Sigmoid colon (tissue), 7 donors: Measurements from ENCODE around the gene SERPINC1. TPM values are rescaled to one million over a fixed set of nuclear protein-coding genes. Genes with fewer than 3 reads are reported as not detected.
A peak's percentile ranks its signal among the peaks of the same experiment; 100 is the strongest.

ENCODE experiments used
- DNase-seq: peaks from one replicate; pipeline ENCODE4 v3.0.0-alpha.2; 2019
- H3K27ac ChIP-seq, 4 donors: fragments of 200-600 bp; sonication (generic); one replicate each; pipeline ENCODE4 v1.5.1; 2016 to 2019; ENCODE audit warnings: mild to moderate bottlenecking in 1 of 4
- H3K27me3 ChIP-seq, 3 donors: fragments of 200-600 bp; sonication (generic); one replicate each; pipeline ENCODE4 v1.5.1; 2019; ENCODE audit warnings: mild to moderate bottlenecking in 1 of 3
- H3K36me3 ChIP-seq, 4 donors: fragments of 200-600 bp; sonication (generic); one replicate each; pipeline ENCODE4 v1.5.1; 2016 to 2019
- H3K4me1 ChIP-seq, 4 donors: fragments of 200-600 bp; sonication (generic); one replicate each; pipeline ENCODE4 v1.5.1; 2017 to 2019
- H3K4me3 ChIP-seq, 4 donors: fragments of 200-600 bp; sonication (generic); one replicate each; pipeline ENCODE4 v1.5.1; 2017 to 2019; ENCODE audit warnings: mild to moderate bottlenecking in 2 of 4, moderate library complexity in 1 of 4
- H3K9me3 ChIP-seq, 4 donors: fragments of 200-600 bp in 3 of 4; sonication (generic) in 3 of 4; one replicate each; pipeline versions ENCODE4 v1.5.1 to v1.6.1; 2013 to 2019
- EP300 ChIP-seq, 4 donors: sonication (generic); formaldehyde crosslinking; IDR thresholded peaks; one replicate each; pipeline ENCODE4 v1.6.1; 2017; ENCODE audit warnings: antibody characterized with exemption in 4 of 4
- POLR2A ChIP-seq, 2 donors: fragments of 450-650 bp; IDR thresholded peaks; one replicate each; pipeline ENCODE4 v1.6.1; 2016; ENCODE audit warnings: antibody characterized with exemption in 2 of 2, mild to moderate bottlenecking in 2 of 2, moderate library complexity in 2 of 2
- POLR2AphosphoS5 ChIP-seq, 4 donors: sonication (generic); formaldehyde crosslinking; IDR thresholded peaks; one replicate each; pipeline ENCODE4 v1.6.1; 2017; ENCODE audit warnings: antibody characterized with exemption in 4 of 4
- WGBS, 2 donors: extraction: QIAGEN DNeasy Blood & Tissue Kit; methylation state at CpG; one replicate each; pipeline ENCODE4 v1.1.7; 2013; 5-methylcytosine and 5-hydroxymethylcytosine counted together
- intact Hi-C: fragments of 100-400 bp; cut with DNase I; formaldehyde crosslinking; loops from one replicate; pipeline ENCODE4 v1.15.1; 2023
- polyA plus RNA-seq, 3 donors: library from polyadenylated mRNA; stranded (reverse); fragments of 200-250 nt; gene quantifications; one replicate each; pipeline ENCODE4 v1.2.3, GENCODE V29; 2013
- total RNA-seq, 4 donors: library from RNA; depleted of rRNA; stranded (reverse); fragments of >200 nt; gene quantifications; one replicate each; pipeline ENCODE4 v1.1.0, GENCODE V29; 2016
- TF ChIP-seq, protein P1 (sequence below), 4 experiments: fragments of 450-650 bp in 3 of 4; fragments of 200-600 bp in 1 of 4; IDR thresholded peaks; one replicate each; pipeline ENCODE4 v1.5.1; 2016 to 2019; ENCODE audit warnings: antibody characterized with exemption in 4 of 4, mild to moderate bottlenecking in 3 of 4, moderate library complexity in 2 of 4
- donor health status: healthy with polysubstance abuse.
- donor health status: Bipolar disorder and iron deficiency.
- donor health status: healthy.

Gene SERPINC1
- total and polyA plus RNA-seq, 7 donors: 0.10 TPM; not detected in 6

DNA sequence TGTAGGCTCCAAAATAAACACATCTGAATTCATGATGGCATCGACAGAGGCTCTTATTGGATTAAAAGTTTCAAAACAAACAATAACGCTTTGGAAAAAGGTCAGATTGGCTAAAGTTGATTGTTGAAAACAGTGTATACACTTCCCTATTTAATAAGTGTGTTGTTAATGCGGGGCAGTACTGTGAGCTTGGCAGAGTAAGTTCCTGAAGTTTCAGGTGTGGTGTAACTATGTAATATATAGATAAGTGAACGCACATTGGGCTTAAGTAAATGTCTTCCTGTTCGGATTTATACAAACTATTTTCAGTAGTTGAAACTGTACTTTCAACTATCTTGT, 48.1 kb downstream of the SERPINC1 start:
- Histone ChIP-seq H3K27me3 (no peaks in the 10 kb centered on the region), H3K4me1 (peaks cover 0 to 39% (median 24%) of the 10 kb centered on the region in 4 donors), H3K4me3 (peak overlapping the region; percentile 78 to 100 (median 94)), H3K9me3 (no peaks in the 10 kb centered on the region), H3K27ac (peak overlapping the region; percentile 95 to 99 (median 98)), H3K36me3 (peaks cover 0 to 47% (median 16%) of the 10 kb centered on the region in 4 donors)
- 1 to 5% methylated on average over 5 of the region's 5 CpGs for WGBS, 2 donors
- TF ChIP-seq, protein P1, sequence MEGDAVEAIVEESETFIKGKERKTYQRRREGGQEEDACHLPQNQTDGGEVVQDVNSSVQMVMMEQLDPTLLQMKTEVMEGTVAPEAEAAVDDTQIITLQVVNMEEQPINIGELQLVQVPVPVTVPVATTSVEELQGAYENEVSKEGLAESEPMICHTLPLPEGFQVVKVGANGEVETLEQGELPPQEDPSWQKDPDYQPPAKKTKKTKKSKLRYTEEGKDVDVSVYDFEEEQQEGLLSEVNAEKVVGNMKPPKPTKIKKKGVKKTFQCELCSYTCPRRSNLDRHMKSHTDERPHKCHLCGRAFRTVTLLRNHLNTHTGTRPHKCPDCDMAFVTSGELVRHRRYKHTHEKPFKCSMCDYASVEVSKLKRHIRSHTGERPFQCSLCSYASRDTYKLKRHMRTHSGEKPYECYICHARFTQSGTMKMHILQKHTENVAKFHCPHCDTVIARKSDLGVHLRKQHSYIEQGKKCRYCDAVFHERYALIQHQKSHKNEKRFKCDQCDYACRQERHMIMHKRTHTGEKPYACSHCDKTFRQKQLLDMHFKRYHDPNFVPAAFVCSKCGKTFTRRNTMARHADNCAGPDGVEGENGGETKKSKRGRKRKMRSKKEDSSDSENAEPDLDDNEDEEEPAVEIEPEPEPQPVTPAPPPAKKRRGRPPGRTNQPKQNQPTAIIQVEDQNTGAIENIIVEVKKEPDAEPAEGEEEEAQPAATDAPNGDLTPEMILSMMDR (IDR thresholded peaks at IDR 0.05): no peak
- TF ChIP-seq POLR2A (IDR thresholded peaks at IDR 0.05) (no peak), POLR2AphosphoS5 (IDR thresholded peaks at IDR 0.05) (no peak), EP300 (IDR thresholded peaks at IDR 0.05) (no peak)
- intact Hi-C loops: loop anchor here (2.0 to 10.0 kb wide), 6 partner anchors 44 to 1128 kb away; partner anchors contain the start of genes CACYBP, CENPL, DARS2 and PRDX6
- no peak for DNase-seq

DNA sequence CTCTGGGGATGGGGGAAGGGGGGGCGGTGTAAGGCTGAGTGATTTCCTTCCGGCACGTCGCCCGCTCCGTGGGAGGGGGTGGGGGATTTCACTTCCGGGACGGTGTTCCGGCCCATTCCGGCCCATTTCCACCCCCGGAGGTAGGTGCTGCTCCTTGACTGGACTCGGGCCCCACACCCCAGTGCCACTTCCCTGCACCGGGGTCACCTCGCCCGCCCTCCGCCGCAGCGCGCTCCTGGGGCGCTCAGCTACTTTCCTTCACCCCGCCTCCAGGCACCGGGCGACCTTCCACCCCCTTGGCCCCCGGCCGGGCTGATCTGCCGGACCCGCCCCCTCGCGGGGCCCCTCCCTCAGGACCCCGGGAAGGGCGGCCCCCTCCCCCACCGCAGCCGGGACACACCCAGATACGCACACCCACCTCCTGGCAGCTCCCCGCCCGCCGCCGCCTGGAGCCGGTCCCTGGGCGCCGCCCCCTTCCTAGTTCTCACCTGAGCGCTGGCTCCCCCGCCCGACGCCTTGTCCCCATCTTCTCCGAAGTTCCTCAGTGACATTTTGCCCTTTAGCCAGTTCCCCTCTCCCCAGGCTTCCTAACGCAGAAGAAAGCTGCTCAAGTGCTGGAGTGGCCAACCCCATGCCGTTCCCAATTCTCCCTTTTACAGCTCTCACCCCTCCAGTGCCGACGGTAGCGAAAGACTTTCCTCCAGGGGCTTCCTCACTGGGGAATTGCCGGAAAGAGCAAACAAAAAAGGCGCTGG, 48.7 kb downstream of the SERPINC1 start, which contains the start of gene ZBTB37:
TSS of gene ZBTB37 (plus strand) at position 115 of the 755 bp plus-strand sequence. CDS start 1,846 bp downstream, outside the sequence.
- H3K27me3 ChIP-seq: no peaks in the 10 kb centered on the region
- H3K4me1 ChIP-seq: peaks cover 0 to 39% (median 24%) of the 10 kb centered on the region in 4 donors
- intact Hi-C loops: loop anchor here (2.0 to 10.0 kb wide), 6 partner anchors 44 to 1129 kb away; partner anchors contain the start of genes CACYBP, CENPL, DARS2 and PRDX6
- H3K27ac ChIP-seq: peak within 1 kb of the TSS; percentile 95 to 99 (median 98)
- H3K36me3 ChIP-seq: peaks cover 0 to 48% (median 20%) of the 10 kb centered on the region in 4 donors
- WGBS, 2 donors: 1% methylated on average over 53 of the region's 53 CpGs
- TF ChIP-seq POLR2A (IDR thresholded peaks at IDR 0.05) (peak in 1 of 2 donors; percentile 23), EP300 (IDR thresholded peaks at IDR 0.05) (peak in 1 of 4 donors; percentile 16), POLR2AphosphoS5 (IDR thresholded peaks at IDR 0.05) (no peak)
- TF ChIP-seq, protein P1 (IDR thresholded peaks at IDR 0.05): no peak
- peak within 1 kb of the TSS; percentile 78 to 100 (median 94) for H3K4me3 ChIP-seq
- H3K9me3 ChIP-seq: no peaks in the 10 kb centered on the region
- peak; percentile 91 for DNase-seq

DNA sequence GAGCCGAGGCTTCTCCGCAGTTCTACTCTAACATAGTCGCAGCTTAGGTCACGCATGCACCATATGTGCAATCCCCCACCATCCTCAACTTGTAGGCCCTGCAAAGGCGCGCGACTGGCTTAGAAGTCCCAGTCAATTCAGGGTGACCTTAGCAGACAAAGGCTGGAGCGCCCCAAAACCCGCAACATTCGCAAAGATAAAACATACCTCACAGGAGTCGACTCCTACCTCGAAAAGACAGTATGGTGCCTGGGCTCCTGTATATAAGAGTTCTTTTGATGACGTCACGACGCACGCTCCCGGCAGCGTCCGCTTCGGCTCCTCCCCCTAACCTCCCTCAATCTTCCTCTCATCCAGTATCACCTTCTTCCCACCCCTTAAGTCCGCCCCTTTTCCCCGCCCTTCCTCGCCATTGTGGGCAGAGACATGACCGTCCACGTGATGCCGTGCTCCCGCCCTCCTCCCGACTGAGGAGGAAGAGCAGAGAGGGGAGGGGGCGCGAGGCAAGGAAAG, 49.3 kb downstream of the SERPINC1 start, which contains the start of gene GAS5:
TSS of gene GAS5 (minus strand) at position 237 of the 513 bp plus-strand sequence.
- Histone ChIP-seq H3K9me3 (no peaks in the 10 kb centered on the region), H3K36me3 (peaks cover 0 to 51% (median 25%) of the 10 kb centered on the region in 4 donors), H3K27me3 (no peaks in the 10 kb centered on the region), H3K27ac (peak within 1 kb of the TSS; percentile 95 to 99 (median 98)), H3K4me3 (peak within 1 kb of the TSS; percentile 78 to 100 (median 94)), H3K4me1 (peaks cover 0 to 39% (median 24%) of the 10 kb centered on the region in 4 donors)
- intact Hi-C loops: loop anchor here (2.0 to 10.0 kb wide), 6 partner anchors 43 to 1129 kb away; partner anchors contain the start of genes CACYBP, CENPL, DARS2 and PRDX6
- DNase-seq: peak; percentile 100
- peak; percentile 97 to 99 (median 98) for TF ChIP-seq POLR2AphosphoS5 (IDR thresholded peaks at IDR 0.05)
- TF ChIP-seq POLR2A (IDR thresholded peaks at IDR 0.05): peak; percentile 91 to 97
- TF ChIP-seq, protein P1 (IDR thresholded peaks at IDR 0.05): no peak
- WGBS, 2 donors: 0% methylated on average over 30 of the region's 30 CpGs

DNA sequence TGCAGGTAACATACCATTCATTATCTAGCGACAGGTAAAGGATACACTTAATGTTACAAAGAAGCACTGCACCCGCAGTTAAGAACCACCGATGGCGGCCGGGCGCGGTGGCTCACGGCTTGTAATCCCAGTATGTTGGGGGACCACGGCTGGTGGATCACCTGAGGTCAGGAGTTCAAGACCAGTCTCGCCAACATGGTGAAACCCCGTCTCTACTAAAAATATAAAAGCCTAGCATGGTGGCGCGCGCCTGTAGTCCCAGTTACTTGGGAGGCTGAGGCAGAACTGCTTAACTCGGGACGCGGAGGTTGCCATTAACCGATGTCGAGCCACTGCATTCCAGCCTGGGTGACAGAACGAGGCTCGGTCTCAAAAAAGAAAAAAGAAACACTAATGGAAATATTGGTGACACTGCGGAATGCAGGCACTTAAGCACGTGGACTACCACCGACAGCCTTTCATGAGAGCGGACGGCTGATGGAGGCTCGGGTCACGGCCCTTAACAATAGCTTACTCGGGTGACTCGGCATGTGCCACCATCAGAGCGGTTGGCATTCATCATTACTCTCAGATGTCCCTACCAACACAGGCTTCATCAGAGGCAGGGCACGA, 49.9 kb downstream of the SERPINC1 start:
- H3K4me1 ChIP-seq: peaks cover 0 to 39% (median 24%) of the 10 kb centered on the region in 4 donors
- H3K36me3 ChIP-seq: peaks cover 0 to 57% (median 27%) of the 10 kb centered on the region in 4 donors
- TF ChIP-seq POLR2AphosphoS5 (IDR thresholded peaks at IDR 0.05) (no peak), POLR2A (IDR thresholded peaks at IDR 0.05) (no peak), EP300 (IDR thresholded peaks at IDR 0.05) (no peak)
- TF ChIP-seq, protein P1 (IDR thresholded peaks at IDR 0.05): no peak
- intact Hi-C loops: loop anchor here (5.0 to 10.0 kb wide), 4 partner anchors 290 to 1130 kb away; partner anchors contain the start of genes CACYBP, PRDX6 and RABGAP1L
- peak overlapping the region; percentile 95 to 99 (median 98) for H3K27ac ChIP-seq
- DNase-seq: peak; percentile 68
- H3K27me3 ChIP-seq: no peaks in the 10 kb centered on the region
- 1 to 3% methylated on average over 32 of the region's 32 CpGs for WGBS, 2 donors
- H3K4me3 ChIP-seq: peak overlapping the region; percentile 78 to 100 (median 94)
- no peaks in the 10 kb centered on the region for H3K9me3 ChIP-seq
